WTC11 (cell line): ENCODE data around the gene ADAMTS10. TPM values are rescaled to one million over a fixed set of nuclear protein-coding genes. Genes with fewer than 3 reads are reported as not detected.
A peak's percentile ranks its signal among the peaks of the same experiment; 100 is the strongest.

Experiments
- ATF3 ChIP-seq: sonication (generic); formaldehyde crosslinking; conservative IDR thresholded peaks from 2 replicates; pipeline ENCODE4 v1.8.1; 2022; ENCODE audit warnings: mild to moderate bottlenecking, missing genetic modification reagents
- CBFB ChIP-seq: sonication (generic); formaldehyde crosslinking; IDR thresholded peaks from 2 replicates; pipeline ENCODE4 v1.8.1; 2022; ENCODE audit warnings: mild to moderate bottlenecking, low read depth, missing genetic modification reagents
- ELF4 ChIP-seq: sonication (generic); formaldehyde crosslinking; IDR thresholded peaks from 2 replicates; pipeline ENCODE4 v1.8.1; 2022; ENCODE audit warnings: low read depth, mild to moderate bottlenecking, moderate library complexity, missing genetic modification reagents
- ESRRA ChIP-seq: sonication (generic); formaldehyde crosslinking; IDR thresholded peaks from 2 replicates; pipeline ENCODE4 v1.8.1; 2022; ENCODE audit warnings: mild to moderate bottlenecking, missing genetic modification reagents, borderline replicate concordance
- JAZF1 ChIP-seq: fragments of 250-450 bp; sonication (Bioruptor Pico); IDR thresholded peaks from 2 replicates; pipeline ENCODE4 v1.9.0; 2021; ENCODE audit warnings: moderate library complexity, mild to moderate bottlenecking, inconsistent platforms
- JUN ChIP-seq: sonication (generic); formaldehyde crosslinking; IDR thresholded peaks from 2 replicates; pipeline ENCODE4 v1.8.0; 2023; ENCODE audit warnings: mild to moderate bottlenecking, missing genetic modification reagents
- KAT7 ChIP-seq: sonication (generic); formaldehyde crosslinking; IDR thresholded peaks from 2 replicates; pipeline ENCODE4 v1.8.1; 2023; ENCODE audit warnings: missing genetic modification reagents, mild to moderate bottlenecking, borderline replicate concordance
- NFATC4 ChIP-seq: fragments of 250-450 bp; sonication (Bioruptor Pico); IDR thresholded peaks from 2 replicates; pipeline ENCODE4 v1.9.0; 2021; ENCODE audit warnings: mild to moderate bottlenecking
- NR2C2 ChIP-seq: sonication (generic); formaldehyde crosslinking; IDR thresholded peaks from 2 replicates; pipeline ENCODE4 v1.8.0; 2022; ENCODE audit warnings: mild to moderate bottlenecking, missing genetic modification reagents
- SMAD4 ChIP-seq: sonication (generic); formaldehyde crosslinking; IDR thresholded peaks from 2 replicates; pipeline ENCODE4 v1.8.0; 2022; ENCODE audit warnings: mild to moderate bottlenecking, missing genetic modification reagents
- SP1 ChIP-seq: sonication (generic); formaldehyde crosslinking; conservative IDR thresholded peaks from 2 replicates; pipeline ENCODE4 v1.8.1; 2022; ENCODE audit warnings: missing genetic modification reagents
- ZNF121 ChIP-seq: sonication (generic); formaldehyde crosslinking; IDR thresholded peaks from 2 replicates; pipeline ENCODE4 v1.8.0; 2023; ENCODE audit warnings: missing genetic modification reagents
- ZNF232 ChIP-seq: sonication (generic); formaldehyde crosslinking; IDR thresholded peaks from 2 replicates; pipeline ENCODE4 v1.8.0; 2022; ENCODE audit warnings: mild to moderate bottlenecking, missing genetic modification reagents
- ZNF317 ChIP-seq: sonication (generic); formaldehyde crosslinking; IDR thresholded peaks from 2 replicates; pipeline ENCODE4 v1.8.1; 2023; ENCODE audit warnings: low read depth, mild to moderate bottlenecking, moderate library complexity, missing genetic modification reagents, borderline replicate concordance
- ZNF416 ChIP-seq: fragments of 250-450 bp; sonication (Bioruptor Pico); IDR thresholded peaks from 2 replicates; pipeline ENCODE4 v1.9.0; 2021; ENCODE audit warnings: mild to moderate bottlenecking, inconsistent platforms
- ZNF512 ChIP-seq: sonication (generic); formaldehyde crosslinking; IDR thresholded peaks from 2 replicates; pipeline ENCODE4 v1.8.1; 2022; ENCODE audit warnings: missing genetic modification reagents, borderline replicate concordance
- ZNF532 ChIP-seq: fragments of 250-450 bp; sonication (Bioruptor Pico); IDR thresholded peaks from 2 replicates; pipeline ENCODE4 v1.9.0; 2021; ENCODE audit warnings: mild to moderate bottlenecking, borderline replicate concordance
- total RNA-seq: library from RNA; stranded (reverse); gene quantifications from 3 replicates; pipeline ENCODE4 v1.2.3, GENCODE V29; 2021
- TF ChIP-seq, protein P1 (sequence below): sonication (generic); formaldehyde crosslinking; IDR thresholded peaks from 2 replicates; pipeline ENCODE4 v1.8.1; 2023; ENCODE audit warnings: mild to moderate bottlenecking, moderate library complexity, missing genetic modification reagents
- TF ChIP-seq, protein P2 (sequence below): sonication (generic); formaldehyde crosslinking; IDR thresholded peaks from 2 replicates; pipeline ENCODE4 v1.8.1; 2022; ENCODE audit warnings: low read depth, mild to moderate bottlenecking, moderate library complexity, missing genetic modification reagents, borderline replicate concordance
- TF ChIP-seq, protein P3 (sequence below): sonication (generic); formaldehyde crosslinking; IDR thresholded peaks from 2 replicates; pipeline ENCODE4 v1.8.0; 2022; ENCODE audit warnings: missing genetic modification reagents
- TF ChIP-seq, protein P4 (sequence below): sonication (generic); formaldehyde crosslinking; IDR thresholded peaks from 2 replicates; pipeline ENCODE4 v1.8.0; 2023; ENCODE audit warnings: mild to moderate bottlenecking, missing genetic modification reagents

The ADAMTS10 gene
- total RNA-seq, 1 experiment from 2014 or later, result 16.0 TPM

- TF ChIP-seq ZNF317 (CRISPR knock-in tag) (no peak), JUN (no peak), ELF4 (CRISPR knock-in tag) (no peak), ZNF121 (CRISPR knock-in tag) (0 out of 2 replicates have a peak, but pooled peaks have one; percentile 1), ZNF232 (CRISPR knock-in tag) (no peak), KAT7 (no peak), ATF3 (CRISPR knock-in tag) (no peak), CBFB (CRISPR knock-in tag) (no peak), NFATC4 (CRISPR knock-in tag) (no peak), NR2C2 (CRISPR knock-in tag) (no peak), ESRRA (no peak), SP1 (CRISPR knock-in tag) (no peak; the same call in 1 of the 2 replicates), SMAD4 (CRISPR knock-in tag) (no peak), ZNF416 (no peak), JAZF1 (CRISPR knock-in tag) (no peak), ZNF512 (CRISPR knock-in tag) (no peak), ZNF532 (CRISPR knock-in tag) (no peak)
- TF ChIP-seq, protein P1, sequence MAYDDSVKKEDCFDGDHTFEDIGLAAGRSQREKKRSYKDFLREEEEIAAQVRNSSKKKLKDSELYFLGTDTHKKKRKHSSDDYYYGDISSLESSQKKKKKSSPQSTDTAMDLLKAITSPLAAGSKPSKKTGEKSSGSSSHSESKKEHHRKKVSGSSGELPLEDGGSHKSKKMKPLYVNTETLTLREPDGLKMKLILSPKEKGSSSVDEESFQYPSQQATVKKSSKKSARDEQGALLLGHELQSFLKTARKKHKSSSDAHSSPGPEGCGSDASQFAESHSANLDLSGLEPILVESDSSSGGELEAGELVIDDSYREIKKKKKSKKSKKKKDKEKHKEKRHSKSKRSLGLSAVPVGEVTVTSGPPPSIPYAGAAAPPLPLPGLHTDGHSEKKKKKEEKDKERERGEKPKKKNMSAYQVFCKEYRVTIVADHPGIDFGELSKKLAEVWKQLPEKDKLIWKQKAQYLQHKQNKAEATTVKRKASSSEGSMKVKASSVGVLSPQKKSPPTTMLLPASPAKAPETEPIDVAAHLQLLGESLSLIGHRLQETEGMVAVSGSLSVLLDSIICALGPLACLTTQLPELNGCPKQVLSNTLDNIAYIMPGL (CRISPR knock-in tag), result 0 out of 2 replicates have a peak, but pooled peaks have one; percentile 74
- TF ChIP-seq, protein P2, sequence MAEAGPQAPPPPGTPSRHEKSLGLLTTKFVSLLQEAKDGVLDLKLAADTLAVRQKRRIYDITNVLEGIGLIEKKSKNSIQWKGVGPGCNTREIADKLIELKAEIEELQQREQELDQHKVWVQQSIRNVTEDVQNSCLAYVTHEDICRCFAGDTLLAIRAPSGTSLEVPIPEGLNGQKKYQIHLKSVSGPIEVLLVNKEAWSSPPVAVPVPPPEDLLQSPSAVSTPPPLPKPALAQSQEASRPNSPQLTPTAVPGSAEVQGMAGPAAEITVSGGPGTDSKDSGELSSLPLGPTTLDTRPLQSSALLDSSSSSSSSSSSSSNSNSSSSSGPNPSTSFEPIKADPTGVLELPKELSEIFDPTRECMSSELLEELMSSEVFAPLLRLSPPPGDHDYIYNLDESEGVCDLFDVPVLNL, result no peak
- TF ChIP-seq, protein P3, sequence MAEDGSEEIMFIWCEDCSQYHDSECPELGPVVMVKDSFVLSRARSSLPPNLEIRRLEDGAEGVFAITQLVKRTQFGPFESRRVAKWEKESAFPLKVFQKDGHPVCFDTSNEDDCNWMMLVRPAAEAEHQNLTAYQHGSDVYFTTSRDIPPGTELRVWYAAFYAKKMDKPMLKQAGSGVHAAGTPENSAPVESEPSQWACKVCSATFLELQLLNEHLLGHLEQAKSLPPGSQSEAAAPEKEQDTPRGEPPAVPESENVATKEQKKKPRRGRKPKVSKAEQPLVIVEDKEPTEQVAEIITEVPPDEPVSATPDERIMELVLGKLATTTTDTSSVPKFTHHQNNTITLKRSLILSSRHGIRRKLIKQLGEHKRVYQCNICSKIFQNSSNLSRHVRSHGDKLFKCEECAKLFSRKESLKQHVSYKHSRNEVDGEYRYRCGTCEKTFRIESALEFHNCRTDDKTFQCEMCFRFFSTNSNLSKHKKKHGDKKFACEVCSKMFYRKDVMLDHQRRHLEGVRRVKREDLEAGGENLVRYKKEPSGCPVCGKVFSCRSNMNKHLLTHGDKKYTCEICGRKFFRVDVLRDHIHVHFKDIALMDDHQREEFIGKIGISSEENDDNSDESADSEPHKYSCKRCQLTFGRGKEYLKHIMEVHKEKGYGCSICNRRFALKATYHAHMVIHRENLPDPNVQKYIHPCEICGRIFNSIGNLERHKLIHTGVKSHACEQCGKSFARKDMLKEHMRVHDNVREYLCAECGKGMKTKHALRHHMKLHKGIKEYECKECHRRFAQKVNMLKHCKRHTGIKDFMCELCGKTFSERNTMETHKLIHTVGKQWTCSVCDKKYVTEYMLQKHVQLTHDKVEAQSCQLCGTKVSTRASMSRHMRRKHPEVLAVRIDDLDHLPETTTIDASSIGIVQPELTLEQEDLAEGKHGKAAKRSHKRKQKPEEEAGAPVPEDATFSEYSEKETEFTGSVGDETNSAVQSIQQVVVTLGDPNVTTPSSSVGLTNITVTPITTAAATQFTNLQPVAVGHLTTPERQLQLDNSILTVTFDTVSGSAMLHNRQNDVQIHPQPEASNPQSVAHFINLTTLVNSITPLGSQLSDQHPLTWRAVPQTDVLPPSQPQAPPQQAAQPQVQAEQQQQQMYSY (CRISPR knock-in tag), result no peak
- TF ChIP-seq, protein P4, sequence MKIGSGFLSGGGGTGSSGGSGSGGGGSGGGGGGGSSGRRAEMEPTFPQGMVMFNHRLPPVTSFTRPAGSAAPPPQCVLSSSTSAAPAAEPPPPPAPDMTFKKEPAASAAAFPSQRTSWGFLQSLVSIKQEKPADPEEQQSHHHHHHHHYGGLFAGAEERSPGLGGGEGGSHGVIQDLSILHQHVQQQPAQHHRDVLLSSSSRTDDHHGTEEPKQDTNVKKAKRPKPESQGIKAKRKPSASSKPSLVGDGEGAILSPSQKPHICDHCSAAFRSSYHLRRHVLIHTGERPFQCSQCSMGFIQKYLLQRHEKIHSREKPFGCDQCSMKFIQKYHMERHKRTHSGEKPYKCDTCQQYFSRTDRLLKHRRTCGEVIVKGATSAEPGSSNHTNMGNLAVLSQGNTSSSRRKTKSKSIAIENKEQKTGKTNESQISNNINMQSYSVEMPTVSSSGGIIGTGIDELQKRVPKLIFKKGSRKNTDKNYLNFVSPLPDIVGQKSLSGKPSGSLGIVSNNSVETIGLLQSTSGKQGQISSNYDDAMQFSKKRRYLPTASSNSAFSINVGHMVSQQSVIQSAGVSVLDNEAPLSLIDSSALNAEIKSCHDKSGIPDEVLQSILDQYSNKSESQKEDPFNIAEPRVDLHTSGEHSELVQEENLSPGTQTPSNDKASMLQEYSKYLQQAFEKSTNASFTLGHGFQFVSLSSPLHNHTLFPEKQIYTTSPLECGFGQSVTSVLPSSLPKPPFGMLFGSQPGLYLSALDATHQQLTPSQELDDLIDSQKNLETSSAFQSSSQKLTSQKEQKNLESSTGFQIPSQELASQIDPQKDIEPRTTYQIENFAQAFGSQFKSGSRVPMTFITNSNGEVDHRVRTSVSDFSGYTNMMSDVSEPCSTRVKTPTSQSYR, result no peak
- TF ChIP-seq, all 79 proteins: peak for 5
Observed at GRCh38 chr19:8585894-8586750, 24.4 kb downstream of the ADAMTS10 start (continued).
